Lung (tissue), 12 donors: ENCODE results near the gene PLCL1. TPM values are rescaled to one million over a fixed set of nuclear protein-coding genes. Genes with fewer than 3 reads are reported as not detected.

Experiments
- ATAC-seq: fragments of 200-7000 bp; cut with Tn5 transposase; one replicate; pipeline ENCODE4 v1.9.1; 2020; ENCODE audit warnings: moderate number of reproducible peaks; ENCODE audit not compliant: insufficient read depth, low FRiP score
- DNase-seq, 3 donors: peaks; one replicate each; pipeline ENCODE4 v3.0.0-alpha.2; 2013 to 2017
- H3K27ac ChIP-seq, 2 donors: one replicate each; pipeline ENCODE4 v1.5.1; 2013; ENCODE audit warnings: mild to moderate bottlenecking in 2 of 2, moderate library complexity in 2 of 2, control low read depth in 1 of 2, inconsistent platforms in 1 of 2, low read depth in 1 of 2, low read length in 1 of 2
- H3K27me3 ChIP-seq, 3 donors: one replicate each; pipeline ENCODE4 v1.5.1; 2013; ENCODE audit warnings: low read length in 2 of 3; ENCODE audit not compliant: control insufficient read depth in 3 of 3, insufficient read depth in 3 of 3
- H3K36me3 ChIP-seq, 4 donors: one replicate each; pipeline ENCODE4 v1.5.1; 2013; ENCODE audit warnings: low read length in 4 of 4, mild to moderate bottlenecking in 1 of 4, moderate library complexity in 1 of 4; ENCODE audit not compliant: control insufficient read depth in 4 of 4, insufficient read depth in 4 of 4
- H3K4me1 ChIP-seq, 5 donors: one replicate each; pipeline ENCODE4 v1.5.1; 2013; ENCODE audit warnings: low read length in 5 of 5, mild to moderate bottlenecking in 2 of 5, moderate library complexity in 1 of 5; ENCODE audit not compliant: control insufficient read depth in 5 of 5, insufficient read depth in 5 of 5
- H3K4me3 ChIP-seq: one replicate; pipeline ENCODE4 v1.5.1; 2013; ENCODE audit warnings: mild to moderate bottlenecking, control low read depth, moderate library complexity
- H3K9ac ChIP-seq, 2 donors: one replicate each; pipeline ENCODE4 v1.5.1; 2013; ENCODE audit warnings: low read length in 2 of 2, control low read depth in 1 of 2; ENCODE audit not compliant: insufficient read depth in 1 of 2
- H3K9me3 ChIP-seq, 4 donors: one replicate each; pipeline ENCODE4 v1.5.1; 2013; ENCODE audit warnings: low read length in 3 of 4, mild to moderate bottlenecking in 1 of 4, moderate library complexity in 1 of 4; ENCODE audit not compliant: control insufficient read depth in 4 of 4, insufficient read depth in 3 of 4
- WGBS, 2 donors: extraction: QIAGEN DNeasy Blood & Tissue Kit; methylation state at CpG; one replicate each; pipeline ENCODE4 v1.1.7; 2013; 5-methylcytosine and 5-hydroxymethylcytosine counted together
- polyA plus RNA-seq, 2 donors: library from polyadenylated mRNA; stranded (reverse); fragments of 200-250 nt; gene quantifications; one replicate each; pipeline ENCODE4 v1.2.1, GENCODE V29; 2013
- total RNA-seq, 2 donors: library from RNA; depleted of rRNA in 1 of 2; stranded (reverse); fragments of >200 nt in 1 of 2; gene quantifications; one replicate each; pipeline ENCODE4 v1.2.1, GENCODE V29; 2014 to 2021
- TF ChIP-seq, protein P1 (sequence below): IDR thresholded peaks from 2 replicates; pipeline ENCODE4 v1.5.1; 2012; ENCODE audit warnings: mild to moderate bottlenecking; ENCODE audit errors: control extremely low read depth, extremely low read depth
- donor health status: control.
- donor health status: control.
- donor health status: Bipolar disorder and iron deficiency.
- donor health status: healthy.
- donor health status: DM: yes; HTN: yes; CAD: no.

The PLCL1 gene
- total and polyA plus RNA-seq, 4 donors: 1.1 to 13.0 (median 2.9) TPM

GRCh38 chr2:197959383-197959782 lies 155.0 kb downstream of the PLCL1 start:
- Histone ChIP-seq H3K4me3 (no peak overlapping the region), H3K4me1 (peaks cover 0 to 31% (median 7%) of the 10 kb centered on the region in 5 donors), H3K27me3 (no peaks in the 10 kb centered on the region), H3K27ac (peak overlapping the region in 1 of 2 donors; percentile 66), H3K36me3 (no peaks in the 10 kb centered on the region), H3K9me3 (peaks cover 0 to 1% (median 0%) of the 10 kb centered on the region in 4 donors), H3K9ac (no peak overlapping the region)
- DNase-seq: no peak
- TF ChIP-seq, protein P1, sequence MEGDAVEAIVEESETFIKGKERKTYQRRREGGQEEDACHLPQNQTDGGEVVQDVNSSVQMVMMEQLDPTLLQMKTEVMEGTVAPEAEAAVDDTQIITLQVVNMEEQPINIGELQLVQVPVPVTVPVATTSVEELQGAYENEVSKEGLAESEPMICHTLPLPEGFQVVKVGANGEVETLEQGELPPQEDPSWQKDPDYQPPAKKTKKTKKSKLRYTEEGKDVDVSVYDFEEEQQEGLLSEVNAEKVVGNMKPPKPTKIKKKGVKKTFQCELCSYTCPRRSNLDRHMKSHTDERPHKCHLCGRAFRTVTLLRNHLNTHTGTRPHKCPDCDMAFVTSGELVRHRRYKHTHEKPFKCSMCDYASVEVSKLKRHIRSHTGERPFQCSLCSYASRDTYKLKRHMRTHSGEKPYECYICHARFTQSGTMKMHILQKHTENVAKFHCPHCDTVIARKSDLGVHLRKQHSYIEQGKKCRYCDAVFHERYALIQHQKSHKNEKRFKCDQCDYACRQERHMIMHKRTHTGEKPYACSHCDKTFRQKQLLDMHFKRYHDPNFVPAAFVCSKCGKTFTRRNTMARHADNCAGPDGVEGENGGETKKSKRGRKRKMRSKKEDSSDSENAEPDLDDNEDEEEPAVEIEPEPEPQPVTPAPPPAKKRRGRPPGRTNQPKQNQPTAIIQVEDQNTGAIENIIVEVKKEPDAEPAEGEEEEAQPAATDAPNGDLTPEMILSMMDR: no peak
- ATAC-seq: no peak
- WGBS, 2 donors: 96 to 97% methylated on average over 1 of the region's 1 CpG

GRCh38 chr2:197960786-197961185 lies 156.4 kb downstream of the PLCL1 start:
- ATAC-seq (no peak), DNase-seq (no peak)
- Histone ChIP-seq H3K4me3 (no peak overlapping the region), H3K9me3 (peaks cover 0 to 4% (median 0%) of the 10 kb centered on the region in 4 donors), H3K27ac (no peak overlapping the region), H3K36me3 (no peaks in the 10 kb centered on the region), H3K4me1 (peaks cover 0 to 25% (median 7%) of the 10 kb centered on the region in 5 donors), H3K9ac (no peak overlapping the region), H3K27me3 (no peaks in the 10 kb centered on the region)
- TF ChIP-seq, protein P1: no peak
- 63 to 70% methylated on average over 2 of the region's 2 CpGs for WGBS, 2 donors

DNA sequence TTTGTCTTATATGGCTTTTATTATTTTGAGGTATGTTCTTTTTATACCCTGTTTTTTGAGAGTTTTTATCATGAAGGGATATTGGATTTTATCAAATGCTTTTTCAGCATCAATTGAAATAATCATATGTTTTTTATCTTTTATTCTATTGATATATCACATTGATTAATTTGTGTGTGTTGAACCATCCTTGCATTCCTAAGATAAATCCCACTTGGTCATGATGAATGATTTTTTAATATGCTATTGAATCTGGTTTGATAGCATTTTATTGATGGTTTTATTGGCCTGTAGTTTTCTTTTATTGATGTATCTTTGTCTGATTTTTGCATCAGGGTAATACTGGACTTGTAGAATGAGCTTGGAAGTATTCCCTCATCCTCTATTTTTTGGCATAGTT lies 160.3 kb downstream of the PLCL1 start:
- H3K27ac ChIP-seq: no peak overlapping the region
- H3K27me3 ChIP-seq: no peaks in the 10 kb centered on the region
- no peak overlapping the region for H3K9ac ChIP-seq
- no peaks in the 10 kb centered on the region for H3K36me3 ChIP-seq
- peaks cover 0 to 4% (median 0%) of the 10 kb centered on the region in 4 donors for H3K9me3 ChIP-seq
- no peak overlapping the region for H3K4me3 ChIP-seq
- TF ChIP-seq, protein P1: no peak
- H3K4me1 ChIP-seq: peaks cover 0 to 21% (median 0%) of the 10 kb centered on the region in 5 donors
- ATAC-seq: no peak
- no peak for DNase-seq

GRCh38 chr2:197965756-197966155 lies 161.4 kb downstream of the PLCL1 start:
- H3K4me1 ChIP-seq: peaks cover 0 to 20% (median 0%) of the 10 kb centered on the region in 5 donors
- no peak overlapping the region for H3K4me3 ChIP-seq
- TF ChIP-seq, protein P1: no peak
- H3K27ac ChIP-seq: no peak overlapping the region
- no peak for ATAC-seq
- no peaks in the 10 kb centered on the region for H3K27me3 ChIP-seq
- no peak overlapping the region for H3K9ac ChIP-seq
- peaks cover 0 to 4% (median 0%) of the 10 kb centered on the region in 4 donors for H3K9me3 ChIP-seq
- DNase-seq: no peak
- H3K36me3 ChIP-seq: no peaks in the 10 kb centered on the region
